Fibroblast of peridontal ligament (primary cell): Measurements from ENCODE around the gene FANCI.

Experiments
- DNase-seq: peaks from one replicate; pipeline ENCODE4 v3.0.0-alpha.2; 2010; ENCODE audit errors: extremely low read depth

Gene FANCI

GRCh38 chr15:89361451-89362202 lies 117.8 kb downstream of the FANCI start:
- peak; percentile 45 for DNase-seq

- DNase-seq = no peak
These were observed 118.7 kb downstream of the FANCI start for GRCh38 chr15:89362203-89363101.

GRCh38 chr15:89363133-89363532 lies 119.4 kb downstream of the FANCI start:
- DNase-seq = no peak

GRCh38 chr15:89363770-89364169 lies 120.0 kb downstream of the FANCI start:
- DNase-seq = no peak

GRCh38 chr15:89364341-89364740 lies 120.6 kb downstream of the FANCI start:
- no peak for DNase-seq

GRCh38 chr15:89364741-89365450 lies 121.1 kb downstream of the FANCI start:
- no peak for DNase-seq

- DNase-seq = no peak
These were observed 121.8 kb downstream of the FANCI start for GRCh38 chr15:89365462-89366065.
